Activated CD4-positive, alpha-beta T cell treated with anti-CD3 and anti-CD28 coated beads, Interleukin-2, amount 10 ng/mL, durations not matched to agents 7 days and 5 days (primary cell): ENCODE data around the gene SHB. TPM values are rescaled to one million over a fixed set of nuclear protein-coding genes. Genes with fewer than 3 reads are reported as not detected.

Experiments used
- CTCF ChIA-PET: fragments of 350-600 bp; sonication (Branson Sonifier 250); formaldehyde crosslinking; loops from one replicate; lab custom pipeline; 2021; ENCODE audit warnings: antibody characterized with exemption; lab: Charles Lee
- POLR2A ChIA-PET: fragments of 350-600 bp; sonication (Branson Sonifier 250); formaldehyde crosslinking; loops from one replicate; lab custom pipeline; 2021; ENCODE audit warnings: antibody characterized with exemption; lab: Charles Lee
- DNase-seq: peaks from one replicate; pipeline ENCODE4 v3.0.0-alpha.2; 2020
- H3K27ac Mint-ChIP-seq: one replicate; pipeline ENCODE4 v1.8.0; 2021; ENCODE audit warnings: mild to moderate bottlenecking, moderate library complexity, mixed read lengths
- H3K27me3 Mint-ChIP-seq: one replicate; pipeline ENCODE4 v1.8.0; 2021; ENCODE audit warnings: mixed read lengths
- H3K36me3 Mint-ChIP-seq: one replicate; pipeline ENCODE4 v1.8.0; 2021; ENCODE audit warnings: low read depth, mixed read lengths
- H3K4me1 Mint-ChIP-seq: one replicate; pipeline ENCODE4 v1.8.0; 2021; ENCODE audit warnings: mixed read lengths
- H3K4me3 Mint-ChIP-seq: one replicate; pipeline ENCODE4 v1.8.0; 2021; ENCODE audit warnings: mild to moderate bottlenecking, moderate library complexity, mixed read lengths
- H3K9me3 Mint-ChIP-seq: one replicate; pipeline ENCODE4 v1.8.0; 2021; ENCODE audit warnings: mixed read lengths
- total RNA-seq, 2 experiments: library from RNA; stranded (reverse); gene quantifications; one replicate each; pipeline ENCODE4 v1.2.3, GENCODE V29; 2021

The SHB gene
- total RNA-seq, 2 experiments from 2014 or later = not detected

GRCh38 chr9:37943345-37944265 is 125.4 kb downstream of the SHB start:
- POLR2A ChIA-PET = interaction anchor here (0.6 kb wide), 1 partner anchor 29 kb away, joined by 4 read pairs; no protein-coding TSS in a partner anchor
- CTCF ChIA-PET = interaction anchor here (1.8 kb wide), 1 partner anchor 11 kb away, joined by 7 read pairs; no protein-coding TSS in a partner anchor
- Mint-ChIP-seq H3K4me3 (no peak overlapping the region), H3K36me3 (no peaks in the 10 kb centered on the region), H3K4me1 (no peaks in the 10 kb centered on the region), H3K9me3 (no peaks in the 10 kb centered on the region), H3K27ac (no peak overlapping the region), H3K27me3 (no peaks in the 10 kb centered on the region)
- DNase-seq = no peak

DNA sequence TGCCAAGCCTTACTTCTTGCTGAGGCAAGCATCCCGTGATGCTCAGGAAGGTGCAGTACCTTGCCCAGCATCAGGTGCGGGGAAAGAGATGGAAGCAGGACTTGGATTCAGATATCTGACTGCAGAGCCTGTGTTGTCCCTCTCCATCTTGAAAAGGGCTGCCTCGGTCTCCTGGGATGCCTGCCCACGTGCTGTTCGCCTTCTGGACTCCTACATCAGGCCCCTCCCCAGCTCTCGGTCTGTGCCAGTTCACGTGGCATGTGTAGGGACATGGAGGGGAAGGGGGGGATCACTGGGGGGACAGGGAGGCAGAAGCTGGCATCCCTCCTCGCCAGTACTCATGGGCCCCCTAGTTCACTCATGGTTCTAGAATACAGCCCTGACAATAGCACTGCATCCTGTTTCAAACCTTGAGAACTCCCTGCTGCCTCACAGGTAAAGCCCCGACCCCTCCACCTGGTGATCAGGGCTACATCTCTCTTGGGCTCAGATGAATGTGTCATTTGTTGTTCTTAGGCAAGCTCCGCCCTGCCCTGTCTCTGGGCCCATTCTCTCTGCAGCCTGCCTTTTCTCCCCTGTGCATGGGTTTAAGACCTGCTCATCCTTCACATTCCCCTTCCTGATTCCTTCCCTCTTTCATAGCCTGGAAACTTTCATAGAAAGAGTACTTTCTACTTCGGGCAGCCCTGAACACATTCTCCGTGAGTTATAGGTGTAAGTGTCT is 126.2 kb downstream of the SHB start:
- ChIA-PET POLR2A (interaction anchor here (0.6 kb wide), 1 partner anchor 28 kb away, joined by 4 read pairs; no protein-coding TSS in a partner anchor), CTCF (interaction anchor here (1.8 kb wide), 1 partner anchor 10 kb away, joined by 7 read pairs; no protein-coding TSS in a partner anchor)
- Mint-ChIP-seq H3K27ac (no peak overlapping the region), H3K27me3 (no peaks in the 10 kb centered on the region), H3K4me3 (no peak overlapping the region), H3K4me1 (no peaks in the 10 kb centered on the region), H3K36me3 (no peaks in the 10 kb centered on the region), H3K9me3 (no peaks in the 10 kb centered on the region)
- DNase-seq = no peak

GRCh38 chr9:37941253-37941652 is 127.8 kb downstream of the SHB start:
- no peak for DNase-seq
- H3K9me3 Mint-ChIP-seq = no peaks in the 10 kb centered on the region
- H3K27me3 Mint-ChIP-seq = no peaks in the 10 kb centered on the region
- no peak overlapping the region for H3K27ac Mint-ChIP-seq
- no peaks in the 10 kb centered on the region for H3K4me1 Mint-ChIP-seq
- ChIA-PET POLR2A (no interaction called here), CTCF (no interaction called here)
- H3K4me3 Mint-ChIP-seq = no peak overlapping the region
- no peaks in the 10 kb centered on the region for H3K36me3 Mint-ChIP-seq

GRCh38 chr9:37939575-37940095 is 129.4 kb downstream of the SHB start:
- no peak overlapping the region for H3K27ac Mint-ChIP-seq
- no peaks in the 10 kb centered on the region for H3K9me3 Mint-ChIP-seq
- DNase-seq = no peak
- no peaks in the 10 kb centered on the region for H3K27me3 Mint-ChIP-seq
- H3K4me3 Mint-ChIP-seq = no peak overlapping the region
- H3K4me1 Mint-ChIP-seq = no peaks in the 10 kb centered on the region
- CTCF ChIA-PET = interaction anchor here (0.6 kb wide), 1 partner anchor 320 kb away, joined by 3 read pairs; no protein-coding TSS in a partner anchor
- POLR2A ChIA-PET = no interaction called here
- no peaks in the 10 kb centered on the region for H3K36me3 Mint-ChIP-seq

DNA sequence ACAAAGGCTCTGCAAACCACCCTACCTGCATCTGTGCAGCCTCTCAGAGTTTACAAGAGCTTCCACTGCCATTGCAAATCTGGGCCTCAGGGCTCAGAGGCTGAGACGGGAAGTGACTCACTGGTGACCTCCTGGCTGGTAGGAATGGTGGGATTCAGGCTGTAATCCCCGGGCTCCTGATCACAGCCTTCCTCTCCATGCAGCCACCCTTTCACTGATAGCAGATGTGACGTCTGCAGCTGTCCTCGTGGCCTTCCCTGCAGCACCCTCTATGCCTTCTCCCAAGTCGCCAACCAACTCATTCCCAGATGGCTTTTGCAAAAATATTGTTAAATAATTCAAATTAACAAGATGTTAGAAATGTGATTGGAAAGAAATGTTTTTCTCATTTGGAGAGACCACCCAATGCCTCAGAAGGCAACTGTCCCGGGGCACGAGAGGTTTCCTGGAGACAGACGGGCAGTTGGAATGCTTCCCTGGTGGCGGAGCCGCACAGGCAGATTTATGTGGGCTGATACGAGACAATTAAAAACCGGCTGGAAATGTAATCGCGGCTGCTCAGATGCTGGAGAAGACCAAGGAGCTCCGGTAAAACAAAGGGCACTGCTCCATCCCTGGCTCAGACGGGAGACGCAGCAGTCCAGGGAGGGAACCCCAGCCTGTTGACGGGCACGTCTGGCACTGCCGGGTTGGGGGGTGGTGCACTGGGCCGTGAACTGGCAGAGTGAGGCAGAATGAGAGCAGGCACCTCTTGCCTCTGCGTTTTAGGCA is 130.7 kb downstream of the SHB start:
- H3K9me3 Mint-ChIP-seq = no peaks in the 10 kb centered on the region
- ChIA-PET CTCF (no interaction called here), POLR2A (no interaction called here)
- DNase-seq = no peak
- H3K4me1 Mint-ChIP-seq = no peaks in the 10 kb centered on the region
- no peak overlapping the region for H3K4me3 Mint-ChIP-seq
- no peaks in the 10 kb centered on the region for H3K27me3 Mint-ChIP-seq
- H3K36me3 Mint-ChIP-seq = no peaks in the 10 kb centered on the region
- H3K27ac Mint-ChIP-seq = no peak overlapping the region

DNA sequence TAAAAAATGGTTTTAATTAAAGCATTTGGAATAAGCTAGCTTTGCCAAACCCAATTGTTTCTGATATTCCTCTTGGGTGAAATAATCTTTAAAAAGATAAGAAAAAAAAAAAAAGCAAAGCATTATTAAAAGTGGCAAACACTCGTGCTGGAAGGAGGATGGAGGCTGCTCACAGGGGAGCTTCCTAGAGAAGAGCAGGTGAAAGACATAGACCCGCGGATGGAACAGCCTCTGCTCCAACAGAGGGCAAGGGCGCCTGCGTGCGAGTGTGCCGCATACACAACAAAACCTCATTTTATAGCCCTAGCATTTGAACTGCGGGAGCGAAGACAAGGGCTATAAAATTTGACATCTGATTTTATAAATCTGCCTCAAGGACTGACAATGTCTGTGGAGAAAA is 131.7 kb downstream of the SHB start:
- H3K9me3 Mint-ChIP-seq = no peaks in the 10 kb centered on the region
- H3K4me1 Mint-ChIP-seq = no peaks in the 10 kb centered on the region
- no peak overlapping the region for H3K27ac Mint-ChIP-seq
- H3K4me3 Mint-ChIP-seq = no peak overlapping the region
- no peaks in the 10 kb centered on the region for H3K27me3 Mint-ChIP-seq
- ChIA-PET POLR2A (no interaction called here), CTCF (interaction anchor here (0.8 kb wide), 1 partner anchor 57 kb away, joined by 3 read pairs; no protein-coding TSS in a partner anchor)
- no peaks in the 10 kb centered on the region for H3K36me3 Mint-ChIP-seq
- no peak for DNase-seq

- POLR2A ChIA-PET = no interaction called here
- H3K27me3 Mint-ChIP-seq = no peaks in the 10 kb centered on the region
- H3K9me3 Mint-ChIP-seq = no peaks in the 10 kb centered on the region
- no peaks in the 10 kb centered on the region for H3K4me1 Mint-ChIP-seq
- H3K27ac Mint-ChIP-seq = no peak overlapping the region
- CTCF ChIA-PET = interaction anchor here (0.8 kb wide), 1 partner anchor 58 kb away, joined by 3 read pairs; no protein-coding TSS in a partner anchor
- H3K4me3 Mint-ChIP-seq = no peak overlapping the region
- no peak for DNase-seq
- H3K36me3 Mint-ChIP-seq = no peaks in the 10 kb centered on the region
These were observed 132.1 kb downstream of the SHB start for GRCh38 chr9:37936965-37937364.

DNA sequence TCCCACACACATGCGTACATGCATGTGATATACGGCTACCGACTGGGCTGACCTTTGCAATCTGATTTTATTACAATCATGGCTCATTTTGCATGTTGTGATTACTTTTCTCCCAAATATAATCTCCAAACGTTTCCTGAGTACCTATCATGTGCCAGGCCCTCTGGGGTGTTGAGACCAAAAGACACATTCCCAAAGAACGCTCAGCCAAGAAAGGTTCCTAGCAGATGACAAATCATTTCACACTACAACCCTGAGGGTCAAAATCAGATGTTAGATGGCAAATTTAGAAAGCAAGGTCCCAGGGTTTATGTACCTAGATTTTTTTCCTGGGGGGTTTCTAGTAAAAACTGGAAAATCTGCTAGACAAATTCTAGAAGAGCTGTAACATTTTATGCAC is 132.7 kb downstream of the SHB start:
- Mint-ChIP-seq H3K27me3 (no peaks in the 10 kb centered on the region), H3K4me3 (no peak overlapping the region), H3K4me1 (no peaks in the 10 kb centered on the region), H3K9me3 (no peaks in the 10 kb centered on the region), H3K36me3 (no peaks in the 10 kb centered on the region), H3K27ac (no peak overlapping the region)
- ChIA-PET POLR2A (no interaction called here), CTCF (no interaction called here)
- no peak for DNase-seq

- H3K27me3 Mint-ChIP-seq = no peaks in the 10 kb centered on the region
- DNase-seq = no peak
- CTCF ChIA-PET = interaction anchor here (0.5 to 1.4 kb wide), 2 partner anchors 10 to 27 kb away, joined by 3 to 4 read pairs; no protein-coding TSS in a partner anchor
- POLR2A ChIA-PET = no interaction called here
- H3K4me1 Mint-ChIP-seq = no peaks in the 10 kb centered on the region
- no peaks in the 10 kb centered on the region for H3K9me3 Mint-ChIP-seq
- H3K36me3 Mint-ChIP-seq = no peaks in the 10 kb centered on the region
- no peak overlapping the region for H3K27ac Mint-ChIP-seq
- H3K4me3 Mint-ChIP-seq = no peak overlapping the region
These were observed 133.9 kb downstream of the SHB start for GRCh38 chr9:37935096-37935495.

- no peak for DNase-seq
- H3K36me3 Mint-ChIP-seq = no peaks in the 10 kb centered on the region
- CTCF ChIA-PET = interaction anchor here (0.6 to 1.2 kb wide), 2 partner anchors 14 to 132 kb away, joined by 3 to 4 read pairs; no protein-coding TSS in a partner anchor
- POLR2A ChIA-PET = no interaction called here
- no peaks in the 10 kb centered on the region for H3K27me3 Mint-ChIP-seq
- no peaks in the 10 kb centered on the region for H3K9me3 Mint-ChIP-seq
- no peak overlapping the region for H3K4me3 Mint-ChIP-seq
- peaks cover 3% of the 10 kb centered on the region for H3K4me1 Mint-ChIP-seq
- H3K27ac Mint-ChIP-seq = no peak overlapping the region
These were observed 137.4 kb downstream of the SHB start for GRCh38 chr9:37931592-37931991.

GRCh38 chr9:37929441-37929895 is 139.6 kb downstream of the SHB start:
- no peak for DNase-seq
- no peaks in the 10 kb centered on the region for H3K27me3 Mint-ChIP-seq
- no peak overlapping the region for H3K4me3 Mint-ChIP-seq
- no peaks in the 10 kb centered on the region for H3K9me3 Mint-ChIP-seq
- H3K27ac Mint-ChIP-seq = no peak overlapping the region
- H3K4me1 Mint-ChIP-seq = peaks cover 5% of the 10 kb centered on the region
- no peaks in the 10 kb centered on the region for H3K36me3 Mint-ChIP-seq
- CTCF ChIA-PET = no interaction called here
- POLR2A ChIA-PET = no interaction called here
